ENCODE results near the gene CTSA.

Gene CTSA

DNA sequence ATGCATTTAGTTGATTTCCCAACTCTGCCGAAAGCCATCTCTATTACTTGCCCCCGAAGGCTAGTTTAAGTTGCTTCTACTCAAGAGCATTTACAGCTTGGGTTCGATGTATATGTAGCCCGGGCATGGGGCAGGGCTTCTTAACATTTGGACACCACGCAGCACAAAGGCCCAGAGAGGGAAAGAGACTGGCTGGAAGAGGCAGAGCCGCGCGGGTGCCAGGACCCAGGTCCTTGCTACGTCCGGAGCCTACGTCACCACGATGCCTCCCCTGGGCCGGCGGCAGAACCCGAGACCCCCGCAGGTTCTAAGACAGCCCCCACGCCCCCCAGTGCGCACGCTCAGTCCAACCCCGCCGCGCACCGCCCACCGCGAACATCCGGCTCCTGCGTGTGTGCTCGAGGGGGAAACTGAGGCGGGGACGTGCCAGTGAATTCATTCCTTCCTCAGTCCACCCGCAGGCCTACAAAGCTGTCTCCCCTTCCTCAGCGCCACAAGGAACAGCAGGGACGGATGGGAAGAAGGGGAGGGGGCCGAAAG lies 43.0 kb downstream of the CTSA start:
- DNase-seq: peak in 47 of 58 donors; percentile 55 to 92 (median 83)

DNA sequence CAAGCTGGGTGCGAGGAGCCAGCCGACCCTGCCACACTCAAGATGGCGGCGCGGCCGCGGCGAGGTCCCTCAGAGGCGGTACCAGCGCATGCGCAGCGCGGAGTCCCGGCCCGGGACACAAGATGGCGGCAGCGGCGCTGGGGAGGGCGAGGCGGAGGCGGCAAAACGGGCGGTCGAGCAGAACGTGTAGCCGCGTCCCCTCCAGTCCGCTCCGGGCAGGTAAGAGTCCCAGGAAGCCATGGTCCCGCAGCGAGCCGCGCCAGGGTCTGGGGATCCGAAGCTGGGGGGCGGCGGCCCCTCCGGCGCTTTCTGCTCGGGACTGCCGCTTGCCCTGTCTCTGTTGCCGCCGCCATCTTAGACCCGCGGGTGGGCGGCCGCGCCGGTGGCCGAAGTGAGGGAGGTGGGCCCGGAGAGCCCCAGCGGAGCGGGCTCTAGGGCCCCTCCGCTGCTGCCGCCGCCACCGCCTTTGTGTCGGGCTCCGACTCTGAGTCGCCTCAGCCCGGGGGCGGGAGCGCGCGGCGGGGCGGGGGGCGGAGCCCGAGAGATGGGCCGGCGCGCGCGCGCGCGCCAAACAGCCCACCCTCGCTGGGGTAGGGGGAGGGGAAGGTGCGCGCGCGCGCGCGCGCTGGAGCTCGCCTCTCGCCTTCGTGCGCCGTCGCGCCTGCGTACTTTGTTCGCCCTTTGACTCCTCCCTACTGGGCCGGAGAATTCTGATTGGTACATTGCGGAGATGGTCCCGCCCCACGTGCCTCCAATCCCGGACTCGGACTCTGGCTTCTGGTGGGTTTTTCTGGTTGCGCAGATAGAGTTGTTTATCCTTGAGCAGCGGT lies 43.7 kb downstream of the CTSA start, which contains the start of gene PCIF1:
PCIF1 (plus strand) TSS at position 98 of the 830 bp plus-strand sequence. CDS start 4,317 bp downstream, outside the sequence.
- peak; percentile 74 to 98 (median 96) for DNase-seq

DNA sequence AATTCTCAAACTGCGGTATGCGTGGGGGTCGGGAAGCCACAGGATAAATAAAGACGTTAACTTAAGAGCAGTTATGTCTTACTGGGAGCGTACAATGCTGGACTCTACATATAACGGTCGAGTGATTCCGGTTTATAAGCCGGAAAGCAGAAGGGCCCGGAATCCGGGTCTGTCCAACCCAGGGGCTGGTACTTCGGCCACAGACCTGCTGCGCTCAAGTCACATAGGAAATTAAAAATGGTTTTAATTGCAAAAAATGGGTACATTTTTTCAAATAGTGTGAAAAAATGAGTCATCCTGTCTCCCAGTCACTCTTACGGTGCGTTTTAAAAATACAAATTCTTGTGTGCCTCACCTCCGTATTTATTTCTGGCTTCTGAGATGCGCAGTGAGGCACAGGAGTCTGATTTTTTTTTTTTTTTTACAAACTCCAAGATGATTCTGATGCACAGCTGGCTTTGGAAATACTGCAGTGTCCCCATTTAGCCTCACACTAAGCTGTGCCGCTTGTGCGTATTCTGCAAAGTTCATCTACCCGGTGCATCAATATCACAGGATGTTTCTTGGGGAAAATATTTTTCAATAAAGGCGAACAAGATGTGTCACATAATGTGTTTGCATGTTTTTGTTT lies 44.4 kb downstream of the CTSA start:
- DNase-seq: peak in 6 of 58 donors; percentile 20 to 61 (median 39)

DNA sequence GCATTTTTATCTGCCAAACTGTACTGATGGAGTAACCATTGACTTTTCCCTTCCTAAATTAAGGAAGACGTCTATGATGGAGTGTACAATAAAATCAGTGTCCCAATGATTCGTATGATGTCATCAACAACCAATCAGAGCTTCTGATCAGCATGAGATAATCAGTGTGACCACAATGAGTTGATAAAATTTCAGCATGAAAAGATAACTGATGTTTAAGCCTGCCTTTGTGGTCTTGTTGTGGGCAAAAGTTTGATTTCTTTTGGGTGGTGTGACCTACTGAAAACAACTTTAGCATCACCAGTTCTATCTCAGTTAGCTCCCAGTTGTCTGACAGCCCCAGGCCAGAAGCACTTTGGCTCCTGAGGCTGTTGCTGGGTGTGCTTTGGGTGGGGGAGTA lies 46.6 kb downstream of the CTSA start:
- no peak for DNase-seq

DNA sequence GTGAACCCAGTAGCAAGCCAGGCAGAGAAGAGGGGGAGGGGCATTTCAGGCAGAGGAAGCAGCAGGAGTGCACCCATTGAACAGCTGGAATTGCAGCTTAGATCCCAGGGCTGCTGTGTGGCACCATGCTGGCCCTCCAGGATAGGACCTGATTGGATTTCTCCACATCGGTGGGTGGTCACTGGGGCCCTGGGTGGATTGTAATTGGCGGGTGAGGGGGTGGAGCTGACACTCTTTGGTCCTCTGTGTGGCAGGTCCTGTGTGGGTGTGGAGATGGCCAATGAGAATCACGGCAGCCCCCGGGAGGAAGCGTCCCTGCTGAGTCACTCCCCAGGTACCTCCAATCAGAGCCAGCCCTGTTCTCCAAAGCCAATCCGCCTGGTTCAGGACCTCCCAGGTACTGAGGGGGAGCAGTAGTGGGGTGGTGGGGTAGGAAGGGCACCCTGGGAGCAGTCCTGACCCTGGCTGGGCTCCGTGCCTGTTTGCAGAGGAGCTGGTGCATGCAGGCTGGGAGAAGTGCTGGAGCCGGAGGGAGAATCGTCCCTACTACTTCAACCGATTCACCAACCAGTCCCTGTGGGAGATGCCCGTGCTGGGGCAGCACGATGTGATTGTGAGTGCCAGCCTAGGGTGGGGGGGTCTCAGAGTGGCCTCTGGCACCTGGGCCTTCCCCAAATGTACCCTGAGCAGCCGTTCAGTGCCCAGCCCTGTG lies 47.7 kb downstream of the CTSA start:
- DNase-seq: peak in 1 of 58 donors; percentile 18

DNA sequence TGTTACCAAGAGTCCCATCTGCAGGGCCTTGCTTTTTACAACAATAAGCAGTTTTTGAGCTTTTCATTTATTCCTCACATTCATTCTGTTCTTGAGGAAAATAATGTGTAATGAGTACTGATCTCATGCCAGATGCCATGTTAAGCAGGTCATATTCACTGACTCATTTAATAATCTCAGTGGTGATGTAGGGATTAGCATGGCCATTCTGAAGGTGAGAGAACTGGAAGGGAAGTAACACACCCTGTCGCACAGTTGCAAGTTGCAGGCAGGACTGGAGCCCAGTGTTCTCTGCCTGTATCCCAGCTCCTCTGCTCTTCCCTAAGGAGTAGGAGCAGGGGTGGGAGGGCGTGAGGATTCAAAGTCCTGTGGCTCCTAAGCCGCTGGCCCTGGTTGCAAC lies 48.9 kb downstream of the CTSA start:
- no peak for DNase-seq

DNA sequence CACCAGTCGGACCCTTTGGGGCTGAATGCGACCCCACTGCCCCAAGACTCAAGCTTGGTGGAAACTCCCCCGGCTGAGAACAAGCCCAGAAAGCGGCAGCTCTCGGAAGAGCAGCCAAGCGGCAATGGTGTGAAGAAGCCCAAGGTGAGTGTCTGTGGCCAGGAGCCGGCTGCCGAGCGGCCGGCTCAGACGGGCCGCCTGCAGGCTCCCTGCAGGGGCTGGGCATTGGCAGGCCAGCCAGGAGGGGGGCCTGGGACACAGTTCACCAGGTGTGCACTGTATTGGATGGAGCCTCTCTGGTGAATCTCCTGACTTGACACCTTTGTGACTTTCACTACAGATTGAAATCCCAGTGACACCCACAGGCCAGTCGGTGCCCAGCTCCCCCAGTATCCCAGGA lies 49.3 kb downstream of the CTSA start:
- DNase-seq: no peak

DNA sequence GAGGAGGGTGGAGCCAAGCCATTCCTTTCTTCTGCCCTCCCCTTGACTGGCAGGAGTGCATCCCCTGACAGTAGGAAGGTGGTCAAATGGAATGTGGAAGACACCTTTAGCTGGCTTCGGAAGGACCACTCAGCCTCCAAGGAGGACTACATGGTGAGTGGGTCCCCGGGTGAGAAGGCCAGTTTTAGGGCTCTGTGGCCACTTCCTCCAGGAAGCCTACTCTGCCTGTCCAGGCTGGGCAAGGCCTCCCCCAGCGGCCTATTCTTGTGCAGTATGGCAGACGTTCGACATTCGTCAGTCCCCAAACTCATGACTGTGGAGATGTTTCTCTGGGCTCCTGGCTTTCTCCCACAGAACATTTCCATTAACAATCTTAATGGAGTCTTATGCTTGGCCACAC lies 52.5 kb downstream of the CTSA start:
- no peak for DNase-seq

DNA sequence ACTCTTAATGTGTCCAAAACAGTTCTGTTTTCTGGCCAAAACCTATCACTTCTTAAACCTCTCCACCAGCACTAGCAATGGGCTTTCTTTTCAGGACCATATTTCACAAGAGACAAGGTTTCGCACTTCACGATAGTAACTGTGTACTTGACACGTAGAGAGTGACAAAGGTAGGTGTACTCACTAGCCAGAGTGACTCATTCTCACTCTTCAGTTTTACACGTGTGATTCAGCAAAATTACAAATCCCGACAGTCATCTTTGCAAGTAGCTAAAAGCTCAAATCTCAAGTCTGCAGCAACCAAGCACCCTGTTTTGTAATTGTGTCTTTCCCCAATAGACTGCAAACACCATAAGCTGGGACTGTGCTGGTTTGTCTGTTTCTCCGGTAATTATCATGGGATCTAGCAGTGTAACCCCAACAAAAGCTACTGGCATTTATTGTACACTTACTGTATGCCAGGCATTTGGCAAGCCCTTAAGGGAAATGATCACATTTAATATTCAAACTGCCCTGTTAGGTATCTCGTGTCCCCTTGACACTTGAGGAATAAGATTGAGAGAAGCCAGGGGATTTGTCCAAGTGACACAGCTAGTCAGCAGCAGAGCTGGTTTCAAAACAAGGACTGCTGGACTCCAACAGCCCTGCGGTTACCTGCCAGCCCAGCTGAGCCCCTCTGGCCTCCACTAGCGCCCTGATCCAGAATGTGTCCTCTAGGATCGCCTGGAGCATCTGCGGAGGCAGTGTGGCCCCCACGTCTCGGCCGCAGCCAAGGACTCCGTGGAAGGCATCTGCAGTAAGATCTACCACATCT lies 53.2 kb downstream of the CTSA start:
- DNase-seq: peak in 3 of 58 donors; percentile 33 to 61 (median 35)

DNA sequence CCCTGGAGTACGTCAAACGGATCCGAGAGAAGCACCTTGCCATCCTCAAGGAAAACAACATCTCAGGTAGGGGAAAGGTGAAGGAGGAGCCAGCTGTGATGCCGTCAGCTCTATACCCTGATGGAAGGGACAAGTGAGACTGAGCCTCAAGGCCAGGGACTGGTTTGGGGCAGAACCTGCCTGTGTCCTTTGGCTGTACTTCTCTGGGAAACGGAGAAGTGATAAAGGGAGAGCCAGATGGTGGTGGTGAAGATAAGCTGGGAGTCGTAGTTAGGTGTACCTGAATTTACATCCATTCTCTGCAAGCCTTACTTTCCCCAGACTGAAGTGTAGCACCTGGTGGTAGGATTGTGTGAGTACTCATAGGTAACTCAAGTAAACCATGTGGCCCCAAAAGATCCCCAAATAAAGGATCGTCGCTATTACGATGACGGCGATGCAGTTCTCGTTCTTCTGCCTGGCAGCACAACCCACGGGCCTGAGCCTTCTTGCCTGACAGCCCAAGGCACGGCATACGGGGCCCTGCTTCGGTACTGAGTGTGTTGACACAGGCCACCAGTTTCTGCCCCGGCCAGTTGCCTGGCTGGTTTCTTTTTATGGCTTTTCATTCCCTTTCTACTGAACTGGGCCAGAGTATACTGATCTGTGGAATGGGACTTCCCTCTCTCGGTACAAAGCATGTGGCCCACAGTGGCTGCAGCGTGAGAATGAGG lies 54.0 kb downstream of the CTSA start:
- no peak for DNase-seq

DNA sequence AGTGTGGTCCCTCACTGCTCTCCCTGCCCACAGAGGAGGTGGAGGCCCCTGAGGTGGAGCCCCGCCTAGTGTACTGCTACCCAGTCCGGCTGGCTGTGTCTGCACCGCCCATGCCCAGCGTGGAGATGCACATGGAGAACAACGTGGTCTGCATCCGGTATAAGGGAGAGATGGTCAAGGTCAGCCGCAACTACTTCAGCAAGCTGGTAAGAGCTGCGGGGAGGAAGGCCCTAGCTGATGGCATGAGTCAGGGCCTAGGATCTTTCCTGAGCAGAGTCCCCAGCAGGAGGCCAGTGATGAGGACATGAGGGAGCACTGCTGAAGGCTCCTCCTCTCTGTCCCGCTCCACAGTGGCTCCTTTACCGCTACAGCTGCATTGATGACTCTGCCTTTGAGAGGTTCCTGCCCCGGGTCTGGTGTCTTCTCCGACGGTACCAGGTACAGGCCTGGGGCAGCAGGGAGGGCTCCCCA lies 54.6 kb downstream of the CTSA start:
- DNase-seq: no peak

DNA sequence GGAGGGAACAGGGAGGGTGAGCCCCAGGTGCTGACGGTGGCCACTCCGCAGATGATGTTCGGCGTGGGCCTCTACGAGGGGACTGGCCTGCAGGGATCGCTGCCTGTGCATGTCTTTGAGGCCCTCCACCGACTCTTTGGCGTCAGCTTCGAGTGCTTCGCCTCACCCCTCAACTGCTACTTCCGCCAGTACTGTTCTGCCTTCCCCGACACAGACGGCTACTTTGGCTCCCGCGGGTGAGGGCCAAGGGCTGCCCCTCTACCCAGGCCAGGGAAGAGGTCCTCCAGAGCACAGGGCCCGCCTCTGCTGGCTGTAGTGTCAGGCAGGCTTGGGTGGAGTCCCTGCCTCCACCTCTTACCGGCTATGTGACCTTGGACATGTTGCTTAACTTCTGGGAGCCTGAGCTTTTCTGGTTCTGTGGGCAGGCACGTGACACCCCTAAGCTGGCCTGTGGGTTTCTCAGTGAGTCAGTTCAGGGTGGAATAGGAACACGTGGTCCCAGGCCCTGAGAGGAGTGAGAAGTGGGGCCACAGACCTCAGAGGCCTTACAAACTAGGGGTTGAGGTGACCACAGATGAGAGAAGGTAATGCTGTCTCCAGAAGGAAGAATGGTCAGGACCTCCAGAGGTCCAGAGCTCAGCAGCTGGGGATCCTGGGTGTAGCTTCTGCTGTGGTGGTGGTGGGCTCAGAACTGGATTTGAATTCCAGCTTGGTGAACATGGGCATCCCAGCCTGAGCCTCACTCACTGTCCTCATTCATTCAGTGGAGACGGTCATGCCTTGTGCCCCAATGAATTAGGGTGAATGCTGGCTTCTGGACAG lies 55.2 kb downstream of the CTSA start:
- DNase-seq: peak in 3 of 58 donors; percentile 12 to 24 (median 18)

DNA sequence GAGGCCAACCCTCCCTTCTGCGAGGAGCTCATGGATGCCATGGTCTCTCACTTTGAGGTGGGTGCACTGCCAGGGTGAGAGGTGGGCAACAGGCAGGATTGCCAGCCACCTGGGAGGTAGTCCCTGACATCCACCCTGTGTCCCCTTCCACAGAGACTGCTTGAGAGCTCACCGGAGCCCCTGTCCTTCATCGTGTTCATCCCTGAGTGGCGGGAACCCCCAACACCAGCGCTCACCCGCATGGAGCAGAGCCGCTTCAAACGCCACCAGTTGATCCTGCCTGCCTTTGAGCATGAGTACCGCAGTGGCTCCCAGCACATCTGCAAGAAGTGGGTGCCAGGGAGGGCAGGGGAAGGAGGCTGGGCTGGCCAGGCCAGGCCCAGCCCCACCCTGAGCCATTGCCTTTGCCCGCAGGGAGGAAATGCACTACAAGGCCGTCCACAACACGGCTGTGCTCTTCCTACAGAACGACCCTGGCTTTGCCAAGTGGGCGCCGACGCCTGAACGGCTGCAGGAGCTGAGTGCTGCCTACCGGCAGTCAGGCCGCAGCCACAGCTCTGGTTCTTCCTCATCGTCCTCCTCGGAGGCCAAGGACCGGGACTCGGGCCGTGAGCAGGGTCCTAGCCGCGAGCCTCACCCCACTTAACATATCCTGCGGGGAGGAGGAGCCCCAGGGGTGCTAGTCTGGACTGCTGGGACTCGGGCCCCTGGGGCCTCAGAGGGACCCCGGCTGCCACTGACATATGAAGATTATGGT lies 56.2 kb downstream of the CTSA start:
- no peak for DNase-seq

DNA sequence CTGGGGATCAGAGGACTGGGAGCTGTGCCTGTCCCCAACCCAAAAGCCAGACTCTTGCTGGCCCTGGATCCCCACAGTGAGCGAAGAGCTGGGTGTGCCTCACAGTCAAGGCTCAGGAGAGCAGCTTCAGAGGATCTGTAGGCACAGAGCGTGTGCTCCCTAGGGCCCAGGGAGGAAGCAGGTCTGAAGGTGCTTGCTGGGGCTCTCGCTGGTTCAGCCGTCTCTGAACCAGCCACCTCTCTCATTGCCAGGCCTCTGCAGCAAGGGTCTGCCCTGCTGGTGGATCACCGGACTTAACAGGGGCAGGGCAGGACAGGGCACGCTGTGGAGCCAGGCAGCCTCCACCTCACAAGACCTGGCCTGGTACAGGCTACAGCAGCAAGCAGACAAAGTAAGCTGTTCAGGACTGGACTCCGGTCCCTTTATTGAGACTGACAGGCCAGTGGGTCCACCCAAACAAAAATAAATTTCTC lies 57.2 kb downstream of the CTSA start:
- no peak for DNase-seq
